Endothelial cell of umbilical vein (primary cell): Measurements from ENCODE around the gene PTPN6.

ENCODE experiments used
- CTCF ChIP-seq, 2 donors: IDR thresholded peaks; 1 replicate in 1 of 2; 2 replicates in 1 of 2; pipeline ENCODE4 v1.5.1; 2011; ENCODE audit warnings: low read length in 2 of 2, mild to moderate bottlenecking in 2 of 2, moderate library complexity in 2 of 2, control low read depth in 1 of 2, inconsistent platforms in 1 of 2, low read depth in 1 of 2; ENCODE audit not compliant: insufficient read depth in 1 of 2; ENCODE audit errors: extremely low read depth in 1 of 2
- EZH2 ChIP-seq: IDR thresholded peaks from 2 replicates; pipeline ENCODE4 v1.6.1; 2012; ENCODE audit warnings: borderline replicate concordance, low read depth, mild to moderate bottlenecking, moderate library complexity, low read length, inconsistent platforms; ENCODE audit not compliant: severe bottlenecking
- JUN ChIP-seq: IDR thresholded peaks from 2 replicates; pipeline ENCODE4 v1.6.1; 2011; ENCODE audit warnings: borderline replicate concordance, low read depth; ENCODE audit not compliant: insufficient read length, insufficient read depth
- MYC ChIP-seq: IDR thresholded peaks from one replicate; pipeline ENCODE4 v1.6.1; 2011; ENCODE audit warnings: mild to moderate bottlenecking, low read depth, low read length
- POLR2A ChIP-seq: IDR thresholded peaks from 2 replicates; pipeline ENCODE4 v1.6.1; 2012; ENCODE audit warnings: low read depth, mild to moderate bottlenecking, control low read depth, low read length
- POLR2AphosphoS5 ChIP-seq: IDR thresholded peaks from 2 replicates; pipeline ENCODE4 v1.6.1; 2012; ENCODE audit warnings: low read depth, mild to moderate bottlenecking, control low read depth, low read length, moderate library complexity; ENCODE audit not compliant: insufficient read depth
- TF ChIP-seq, protein P1 (sequence below): IDR thresholded peaks from 2 replicates; pipeline ENCODE4 v1.6.1; 2011; ENCODE audit not compliant: insufficient read depth, insufficient read length

- TF ChIP-seq POLR2A (no peak), MYC (no peak), CTCF (IDR thresholded peaks at IDR 0.05; ENCODE audit: extremely low read depth in 1 of 2, insufficient read depth in 1 of 2, low read depth in 1 of 2, low read length in 2 of 2) (no peak), POLR2AphosphoS5 (no peak), EZH2 (no peak), JUN (no peak)
- TF ChIP-seq, protein P1, sequence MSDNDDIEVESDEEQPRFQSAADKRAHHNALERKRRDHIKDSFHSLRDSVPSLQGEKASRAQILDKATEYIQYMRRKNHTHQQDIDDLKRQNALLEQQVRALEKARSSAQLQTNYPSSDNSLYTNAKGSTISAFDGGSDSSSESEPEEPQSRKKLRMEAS, result no peak
Observed at GRCh38 chr12:6970096-6970527, 19.0 kb downstream of the PTPN6 start.
